IgD-negative memory B cell (primary cell): ENCODE data around the gene OGN. TPM values are rescaled to one million over a fixed set of nuclear protein-coding genes. Genes with fewer than 3 reads are reported as not detected.

Experiments used
- H3K27ac Mint-ChIP-seq, 3 donors: one replicate each; pipeline ENCODE4 v1.8.0; 2020 to 2022; ENCODE audit warnings: mild to moderate bottlenecking in 3 of 3, mixed read lengths in 3 of 3, moderate library complexity in 1 of 3
- H3K27me3 Mint-ChIP-seq: one replicate; pipeline ENCODE4 v1.8.0; 2021; ENCODE audit warnings: mixed read lengths
- H3K36me3 Mint-ChIP-seq: one replicate; pipeline ENCODE4 v1.8.0; 2020; ENCODE audit warnings: mild to moderate bottlenecking, mixed read lengths
- H3K4me1 Mint-ChIP-seq, 3 donors: one replicate each; pipeline ENCODE4 v1.8.0; 2020 to 2022; ENCODE audit warnings: mixed read lengths in 3 of 3, mild to moderate bottlenecking in 1 of 3
- H3K4me3 Mint-ChIP-seq, 4 donors: one replicate each; pipeline ENCODE4 v1.8.0; 2020 to 2022; ENCODE audit warnings: mild to moderate bottlenecking in 4 of 4, mixed read lengths in 4 of 4, moderate library complexity in 3 of 4
- H3K9me3 Mint-ChIP-seq, 3 donors: one replicate each; pipeline ENCODE4 v1.8.0; 2020 to 2021; ENCODE audit warnings: mixed read lengths in 3 of 3, mild to moderate bottlenecking in 1 of 3
- polyA plus RNA-seq: library from polyadenylated mRNA; unstranded; fragments of 300-500 nt; fragmentation: Illumina TruSeq; gene quantifications from one replicate; pipeline ENCODE4 v1.2.3, GENCODE V29; 2021

The OGN gene
- polyA plus RNA-seq, 1 donor from 2014 or later, result 0.33 TPM

DNA sequence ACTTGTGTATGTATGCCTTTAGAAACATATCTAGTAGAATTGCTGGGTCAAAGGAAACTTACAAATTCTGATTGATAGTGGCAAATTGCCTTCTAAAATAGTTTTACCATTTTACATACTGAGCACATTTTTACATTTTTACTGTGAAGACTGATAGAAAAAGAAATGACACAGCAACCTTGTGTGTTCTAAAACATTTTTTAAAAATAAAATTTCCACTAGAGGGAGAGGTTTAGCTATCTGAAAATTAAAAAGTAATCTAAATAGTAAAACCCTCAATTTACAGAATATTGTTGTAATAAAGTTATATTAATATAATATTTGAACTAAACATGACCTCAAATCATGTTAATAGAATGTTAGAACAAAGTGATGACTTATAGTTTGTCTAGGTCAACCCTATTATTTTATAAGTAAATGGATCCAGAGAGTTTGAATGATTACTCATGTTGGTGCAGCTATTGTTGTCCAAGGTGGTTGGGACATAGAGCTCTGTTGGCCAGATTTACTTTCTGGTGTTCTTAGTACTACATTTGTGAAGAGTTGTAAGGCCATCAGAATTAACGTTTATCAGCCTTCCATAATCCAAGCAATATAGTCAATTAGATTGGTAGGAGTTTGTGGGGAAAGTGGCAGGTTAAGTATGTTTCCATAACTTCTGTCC lies 61.4 kb downstream of the OGN start:
- Mint-ChIP-seq H3K9me3 (peaks cover 0 to 8% (median 0%) of the 10 kb centered on the region in 3 donors), H3K36me3 (no peaks in the 10 kb centered on the region), H3K4me1 (no peaks in the 10 kb centered on the region), H3K27me3 (no peaks in the 10 kb centered on the region), H3K27ac (no peak overlapping the region), H3K4me3 (no peak overlapping the region)

DNA sequence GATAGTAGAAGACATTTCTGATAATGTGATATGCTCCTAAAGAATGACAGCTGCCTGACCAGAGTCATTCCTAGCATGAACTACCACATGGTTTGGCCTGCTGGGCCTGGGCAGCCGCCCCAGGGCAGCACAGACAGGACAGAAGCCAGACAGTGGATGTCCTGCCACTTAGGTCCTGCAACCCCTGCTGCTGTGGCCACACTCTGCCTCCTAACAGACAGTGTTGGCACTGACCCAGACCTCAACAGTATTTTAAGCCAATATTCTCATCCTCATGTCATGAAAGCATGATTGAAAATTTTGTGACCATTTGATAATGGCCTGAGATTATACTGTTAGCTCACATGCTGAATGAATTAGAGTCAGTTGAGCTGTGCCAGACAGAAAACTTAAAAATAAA lies 62.8 kb downstream of the OGN start:
- Mint-ChIP-seq H3K9me3 (peaks cover 0 to 8% (median 0%) of the 10 kb centered on the region in 3 donors), H3K4me3 (no peak overlapping the region), H3K27me3 (no peaks in the 10 kb centered on the region), H3K4me1 (no peaks in the 10 kb centered on the region), H3K36me3 (no peaks in the 10 kb centered on the region), H3K27ac (no peak overlapping the region)

DNA sequence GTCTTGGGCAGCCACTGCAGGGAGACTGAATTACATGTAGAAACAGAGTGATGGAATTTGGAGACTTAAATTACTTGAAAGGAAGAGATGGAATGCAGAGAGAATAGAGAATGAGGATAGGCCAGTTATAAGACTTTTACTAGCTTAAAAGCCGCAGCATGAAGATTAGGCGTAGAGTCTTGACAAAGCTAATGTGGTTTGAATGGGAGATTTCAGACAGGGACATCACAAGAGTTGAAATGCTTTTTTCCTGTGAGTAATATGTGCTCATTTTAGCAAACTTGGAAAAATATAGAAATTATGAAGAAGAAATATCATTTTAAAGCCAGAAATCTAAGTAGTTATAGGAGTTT lies 71.1 kb downstream of the OGN start:
- H3K36me3 Mint-ChIP-seq, result no peaks in the 10 kb centered on the region
- no peak overlapping the region for H3K27ac Mint-ChIP-seq
- no peaks in the 10 kb centered on the region for H3K27me3 Mint-ChIP-seq
- H3K4me3 Mint-ChIP-seq, result no peak overlapping the region
- H3K9me3 Mint-ChIP-seq, result no peaks in the 10 kb centered on the region
- no peaks in the 10 kb centered on the region for H3K4me1 Mint-ChIP-seq

Other genes starting within 250 kb of the OGN start
- 48.2 TPM for gene IARS1, start 110.9 kb downstream of the OGN start, polyA plus RNA-seq
- gene NOL8, start 79.2 kb downstream of the OGN start, polyA plus RNA-seq, result 36.7 TPM
- gene CENPP, start 78.6 kb downstream of the OGN start, polyA plus RNA-seq, result 1.9 TPM
- gene OMD, start 19.9 kb upstream of the OGN start, polyA plus RNA-seq, result not detected
- not detected for gene ASPN, start 77.9 kb upstream of the OGN start, polyA plus RNA-seq
- gene ECM2, start 131.4 kb upstream of the OGN start, polyA plus RNA-seq, result not detected